Measurements from ENCODE around the gene BICDL1.

GRCh38 chr12:120109570-120110267 is 120.7 kb downstream of the BICDL1 start:
- TF ChIP-seq CTCF (IDR thresholded peaks at IDR 0.05) (no peak), POLR2A (IDR thresholded peaks at IDR 0.05) (no peak)
